H9 (cell line): ENCODE results near the gene GNB1L. TPM values are rescaled to one million over a fixed set of nuclear protein-coding genes. Genes with fewer than 3 reads are reported as not detected.

Experiments used
- DNase-seq: peaks from one replicate; pipeline ENCODE4 v3.0.0-alpha.2; 2017
- H2AFZ ChIP-seq: one replicate; pipeline ENCODE4 v1.6.1; 2013; ENCODE audit warnings: mild to moderate bottlenecking, low read length, control low read depth, moderate library complexity
- H2AK5ac ChIP-seq: 2 replicates; pipeline ENCODE4 v1.6.1; 2013; ENCODE audit warnings: low read length, control low read depth, mixed read lengths; ENCODE audit not compliant: insufficient read length
- H2BK120ac ChIP-seq: one replicate; pipeline ENCODE4 v1.6.1; 2013; ENCODE audit warnings: low read depth, mild to moderate bottlenecking, low read length, control low read depth, inconsistent platforms; ENCODE audit not compliant: poor library complexity, severe bottlenecking
- H2BK12ac ChIP-seq: 2 replicates; pipeline ENCODE4 v1.6.1; 2013; ENCODE audit warnings: low read length, control low read depth, mixed read lengths, low read depth; ENCODE audit not compliant: insufficient read length
- H2BK15ac ChIP-seq: 2 replicates; pipeline ENCODE4 v1.6.1; 2013; ENCODE audit warnings: low read depth, low read length, control low read depth
- H2BK20ac ChIP-seq: one replicate; pipeline ENCODE4 v1.6.1; 2013; ENCODE audit warnings: low read depth, mild to moderate bottlenecking, low read length, control low read depth, inconsistent platforms; ENCODE audit not compliant: poor library complexity, severe bottlenecking
- H2BK5ac ChIP-seq: 2 replicates; pipeline ENCODE4 v1.6.1; 2013; ENCODE audit warnings: low read length, control low read depth, mixed read lengths; ENCODE audit not compliant: insufficient read length
- H3K14ac ChIP-seq: 2 replicates; pipeline ENCODE4 v1.6.1; 2013; ENCODE audit warnings: low read length, control low read depth; ENCODE audit not compliant: insufficient read depth
- H3K18ac ChIP-seq: 2 replicates; pipeline ENCODE4 v1.6.1; 2013; ENCODE audit warnings: low read depth, mild to moderate bottlenecking, mixed read lengths, low read length, control low read depth; ENCODE audit not compliant: insufficient read length
- H3K23ac ChIP-seq: 2 replicates; pipeline ENCODE4 v1.6.1; 2013; ENCODE audit warnings: low read length, control low read depth, mixed read lengths, low read depth; ENCODE audit not compliant: insufficient read length
- H3K23me2 ChIP-seq: 2 replicates; pipeline ENCODE4 v1.6.1; 2013; ENCODE audit warnings: low read depth, mild to moderate bottlenecking, mixed read lengths, low read length, control low read depth; ENCODE audit not compliant: insufficient read length, poor library complexity, severe bottlenecking
- H3K27ac ChIP-seq: 2 replicates; pipeline ENCODE4 v1.5.1; 2013; ENCODE audit warnings: low read length, control low read depth, mixed read lengths, low read depth; ENCODE audit not compliant: insufficient read length
- H3K27me3 ChIP-seq: 2 replicates; pipeline ENCODE4 v1.6.1; 2013; ENCODE audit warnings: low read length, control low read depth, inconsistent platforms; ENCODE audit not compliant: insufficient read depth
- H3K4ac ChIP-seq: 2 replicates; pipeline ENCODE4 v1.6.1; 2013; ENCODE audit warnings: low read depth, mild to moderate bottlenecking, control low read depth, inconsistent platforms, low read length, moderate library complexity
- H3K4me1 ChIP-seq: 2 replicates; pipeline ENCODE4 v1.6.1; 2013; ENCODE audit warnings: low read length, control low read depth, inconsistent platforms; ENCODE audit not compliant: insufficient read depth
- H3K4me2 ChIP-seq: 2 replicates; pipeline ENCODE4 v1.6.1; 2013; ENCODE audit warnings: low read length, control low read depth, mixed read lengths; ENCODE audit not compliant: insufficient read length, insufficient read depth
- H3K56ac ChIP-seq: 2 replicates; pipeline ENCODE4 v1.6.1; 2013; ENCODE audit warnings: low read depth, mild to moderate bottlenecking, mixed read lengths, low read length, control low read depth; ENCODE audit not compliant: insufficient read length
- H3K79me1 ChIP-seq: 2 replicates; pipeline ENCODE4 v1.6.1; 2013; ENCODE audit warnings: low read depth, mild to moderate bottlenecking, moderate library complexity, low read length, control low read depth, inconsistent platforms; ENCODE audit not compliant: insufficient read depth, poor library complexity, severe bottlenecking
- H3K79me2 ChIP-seq: 2 replicates; pipeline ENCODE4 v1.6.1; 2013; ENCODE audit warnings: low read length, control low read depth, inconsistent platforms; ENCODE audit not compliant: insufficient read depth
- H3K9ac ChIP-seq: 2 replicates; pipeline ENCODE4 v1.6.1; 2013; ENCODE audit warnings: low read length, control low read depth, mixed read lengths; ENCODE audit not compliant: insufficient read length; ENCODE audit errors: extremely low read depth
- H3K9me3 ChIP-seq: one replicate; pipeline ENCODE4 v1.6.1; 2013; ENCODE audit warnings: low read depth, low read length, inconsistent platforms; ENCODE audit not compliant: control insufficient read depth
- H3T11ph ChIP-seq: one replicate; pipeline ENCODE4 v1.6.1; 2013; ENCODE audit warnings: mild to moderate bottlenecking, low read length, control low read depth, inconsistent platforms
- H4K20me1 ChIP-seq: one replicate; pipeline ENCODE4 v1.6.1; 2013; ENCODE audit not compliant: control insufficient read depth, insufficient read length, insufficient read depth
- H4K5ac ChIP-seq: 2 replicates; pipeline ENCODE4 v1.6.1; 2013; ENCODE audit warnings: low read depth, mild to moderate bottlenecking, mixed read lengths, low read length, control low read depth; ENCODE audit not compliant: insufficient read length
- H4K8ac ChIP-seq: replicated peaks from 2 replicates; pipeline ENCODE4 v1.6.1; 2013; ENCODE audit warnings: low read length, control low read depth, mixed read lengths, low read depth; ENCODE audit not compliant: insufficient read length
- H4K91ac ChIP-seq: 2 replicates; pipeline ENCODE4 v1.6.1; 2013; ENCODE audit warnings: low read depth, mild to moderate bottlenecking, moderate library complexity, mixed read lengths, low read length, control low read depth; ENCODE audit not compliant: insufficient read length
- H3K27ac Mint-ChIP-seq, 3 experiments: 2 replicates in 2 of 3; 3 replicates in 1 of 3; pipeline ENCODE4 v1.8.0; 2020 to 2021; ENCODE audit warnings: mixed read lengths in 3 of 3, mild to moderate bottlenecking in 1 of 3, moderate library complexity in 1 of 3
- H3K27me3 Mint-ChIP-seq: 2 replicates; pipeline ENCODE4 v1.8.0; 2021; ENCODE audit warnings: low read depth, mild to moderate bottlenecking, moderate library complexity, mixed read lengths
- H3K36me3 Mint-ChIP-seq, 3 experiments: 2 replicates in 2 of 3; 3 replicates in 1 of 3; pipeline ENCODE4 v1.8.0; 2020 to 2021; ENCODE audit warnings: low read depth in 3 of 3, mixed read lengths in 3 of 3; ENCODE audit not compliant: insufficient read depth in 1 of 3
- H3K4me1 Mint-ChIP-seq, 2 experiments: 2 replicates each; pipeline ENCODE4 v1.8.0; 2020; ENCODE audit warnings: mixed read lengths in 2 of 2
- H3K4me3 Mint-ChIP-seq, 2 experiments: 2 replicates in 1 of 2; 3 replicates in 1 of 2; pipeline ENCODE4 v1.8.0; 2020 to 2021; ENCODE audit warnings: mild to moderate bottlenecking in 2 of 2, mixed read lengths in 2 of 2, moderate library complexity in 1 of 2
- H3K9me3 Mint-ChIP-seq, 2 experiments: 2 replicates in 1 of 2; 3 replicates in 1 of 2; pipeline ENCODE4 v1.8.0; 2020; ENCODE audit warnings: mild to moderate bottlenecking in 2 of 2, mixed read lengths in 2 of 2, moderate library complexity in 1 of 2
- WGBS: extraction: QIAGEN DNeasy Blood & Tissue Kit; methylation state at CpG from one replicate; pipeline ENCODE4 v1.1.7; 2013; ENCODE audit warnings: missing lambda C conversion rate, low lambda C conversion rate, mixed read lengths; ENCODE audit not compliant: insufficient read length; ENCODE audit errors: extremely low coverage; 5-methylcytosine and 5-hydroxymethylcytosine counted together
- total RNA-seq: library from RNA; stranded (reverse); gene quantifications from 2 replicates; pipeline ENCODE4 v1.2.1, GENCODE V29; 2021
- TF ChIP-seq, protein P1 (sequence below): fragments of 200-600 bp; sonication (generic); conservative IDR thresholded peaks from 3 replicates; pipeline ENCODE4 v1.8.0; 2021; ENCODE audit warnings: antibody characterized with exemption, mild to moderate bottlenecking

The GNB1L gene
- total RNA-seq, 1 experiment from 2014 or later = 22.4 TPM

DNA sequence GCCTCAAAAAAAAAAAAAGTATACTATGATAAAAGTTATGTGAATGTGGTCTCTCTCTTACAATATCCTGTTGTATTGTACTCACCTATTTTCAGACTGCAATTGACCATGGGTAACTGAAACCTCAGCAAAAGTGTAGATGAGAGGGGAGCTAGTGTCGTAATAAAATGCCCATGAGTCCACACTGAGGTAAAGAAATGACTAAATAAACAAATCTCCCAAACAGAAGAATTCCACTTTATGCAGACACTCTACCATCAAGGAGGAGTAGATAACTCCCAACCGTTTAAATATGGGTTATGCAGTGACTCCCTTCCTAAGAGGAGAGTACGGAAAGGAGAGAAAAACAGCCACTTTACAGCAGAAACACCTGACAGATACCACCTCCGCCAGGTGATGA, 14.6 kb downstream of the GNB1L start:
- H2AFZ ChIP-seq = no peak overlapping the region
- TF ChIP-seq, protein P1, sequence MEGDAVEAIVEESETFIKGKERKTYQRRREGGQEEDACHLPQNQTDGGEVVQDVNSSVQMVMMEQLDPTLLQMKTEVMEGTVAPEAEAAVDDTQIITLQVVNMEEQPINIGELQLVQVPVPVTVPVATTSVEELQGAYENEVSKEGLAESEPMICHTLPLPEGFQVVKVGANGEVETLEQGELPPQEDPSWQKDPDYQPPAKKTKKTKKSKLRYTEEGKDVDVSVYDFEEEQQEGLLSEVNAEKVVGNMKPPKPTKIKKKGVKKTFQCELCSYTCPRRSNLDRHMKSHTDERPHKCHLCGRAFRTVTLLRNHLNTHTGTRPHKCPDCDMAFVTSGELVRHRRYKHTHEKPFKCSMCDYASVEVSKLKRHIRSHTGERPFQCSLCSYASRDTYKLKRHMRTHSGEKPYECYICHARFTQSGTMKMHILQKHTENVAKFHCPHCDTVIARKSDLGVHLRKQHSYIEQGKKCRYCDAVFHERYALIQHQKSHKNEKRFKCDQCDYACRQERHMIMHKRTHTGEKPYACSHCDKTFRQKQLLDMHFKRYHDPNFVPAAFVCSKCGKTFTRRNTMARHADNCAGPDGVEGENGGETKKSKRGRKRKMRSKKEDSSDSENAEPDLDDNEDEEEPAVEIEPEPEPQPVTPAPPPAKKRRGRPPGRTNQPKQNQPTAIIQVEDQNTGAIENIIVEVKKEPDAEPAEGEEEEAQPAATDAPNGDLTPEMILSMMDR = no peak
- no peak overlapping the region for H2BK15ac ChIP-seq
- no peaks in the 10 kb centered on the region for H4K20me1 ChIP-seq
- no peak overlapping the region for H3K4me3 Mint-ChIP-seq
- no peak overlapping the region for H2BK5ac ChIP-seq
- no peak overlapping the region for H3T11ph ChIP-seq
- no CpG with 5 or more reads among the region's 4 CpGs for WGBS
- H3K27me3 ChIP-seq = no peaks in the 10 kb centered on the region
- H3K23ac ChIP-seq = no peak overlapping the region
- no peak overlapping the region for H3K4me2 ChIP-seq
- H3K9me3 ChIP-seq = no peaks in the 10 kb centered on the region
- no peaks in the 10 kb centered on the region for H3K9me3 Mint-ChIP-seq
- H2AK5ac ChIP-seq = no peak overlapping the region
- DNase-seq = no peak
- H3K18ac ChIP-seq = no peak overlapping the region
- no peak overlapping the region for H3K27ac Mint-ChIP-seq
- H4K5ac ChIP-seq = no peak overlapping the region
- H3K4me1 ChIP-seq = no peaks in the 10 kb centered on the region
- no peaks in the 10 kb centered on the region for H3K27me3 Mint-ChIP-seq
- H2BK12ac ChIP-seq = no peak overlapping the region
- H3K27ac ChIP-seq = no peak overlapping the region
- no peak overlapping the region for H4K91ac ChIP-seq
- H2BK20ac ChIP-seq = no peak overlapping the region
- H3K4me1 Mint-ChIP-seq = peaks cover 2 to 3% of the 10 kb centered on the region in 2 experiments; a peak in 3 of 4 replicates
- no peaks in the 10 kb centered on the region for H3K23me2 ChIP-seq
- H3K79me2 ChIP-seq = no peaks in the 10 kb centered on the region
- peaks cover 0 to 2% (median 0%) of the 10 kb centered on the region in 3 experiments; a peak in 1 of 7 replicates for H3K36me3 Mint-ChIP-seq
- H3K79me1 ChIP-seq = no peaks in the 10 kb centered on the region
- H3K14ac ChIP-seq = no peak overlapping the region
- H3K9ac ChIP-seq = no peak overlapping the region
- H2BK120ac ChIP-seq = no peak overlapping the region
- H3K56ac ChIP-seq = no peak overlapping the region
- H4K8ac ChIP-seq = no peak overlapping the region
- no peak overlapping the region for H3K4ac ChIP-seq
